GM10248 (cell line): ENCODE results near the gene LAD1.

Experiments
- CTCF ChIA-PET: fragments of 300-600 bp; sonication (Branson Sonifier 250); formaldehyde crosslinking; extraction: SDS; loops from one replicate; lab custom pipeline; 2021; ENCODE audit warnings: antibody characterized with exemption; lab: Yijun Ruan, JAX
- POLR2A ChIA-PET: fragments of 350-650 bp; sonication (Branson Sonifier 250); formaldehyde crosslinking; extraction: SDS; loops from one replicate; lab custom pipeline; 2020; ENCODE audit warnings: antibody characterized with exemption; lab: Yijun Ruan, JAX
- DNase-seq: peaks from one replicate; pipeline ENCODE4 v3.0.0; 2012; ENCODE audit errors: extremely low spot score
- TF ChIP-seq, protein P1 (sequence below): IDR thresholded peaks from 2 replicates; pipeline ENCODE4 v1.5.1; 2012; ENCODE audit warnings: mild to moderate bottlenecking, low read depth; ENCODE audit errors: extremely low read depth, missing control alignments, control extremely low read depth

Gene LAD1

DNA sequence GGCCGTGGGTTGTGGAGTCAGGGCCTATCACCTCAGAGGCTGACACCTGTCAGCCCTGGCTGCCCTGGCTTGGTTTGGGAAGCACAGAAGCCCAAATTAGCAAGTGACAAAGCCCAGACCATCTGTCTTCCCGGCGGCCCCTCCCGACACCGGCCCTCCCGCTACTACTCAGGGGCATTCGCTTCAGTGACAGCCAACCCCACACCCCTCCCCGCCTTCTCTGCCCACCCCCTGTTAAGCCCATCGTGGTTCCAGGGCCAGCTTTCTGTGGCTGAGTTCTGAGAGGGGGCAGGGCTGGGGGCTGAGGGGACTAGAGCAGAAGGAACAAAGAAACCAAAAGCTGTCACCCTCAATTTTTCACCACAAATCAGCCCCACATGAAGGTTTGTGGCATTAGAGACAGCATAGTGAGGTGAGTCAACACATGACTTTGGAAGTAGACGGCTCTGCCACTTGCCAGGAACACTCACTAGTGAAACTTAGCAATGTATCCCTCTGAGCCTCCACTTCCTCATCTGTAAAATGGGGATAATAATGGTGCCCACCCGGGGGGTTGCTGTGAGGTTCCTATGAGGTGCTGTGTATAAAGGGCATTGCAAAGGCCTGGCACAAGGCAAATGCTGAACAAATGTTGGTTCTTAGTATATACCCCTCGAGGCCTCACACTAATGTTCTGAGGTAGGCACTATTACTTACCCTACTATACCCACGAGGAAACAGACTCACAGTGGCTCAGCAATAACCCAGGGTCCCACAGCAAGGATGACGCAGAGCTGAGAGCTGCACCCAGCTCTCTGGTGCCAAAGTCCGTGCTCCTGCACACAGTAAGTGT lies 27.6 kb upstream of the LAD1 start:
- DNase-seq = no peak
- ChIA-PET CTCF (interaction anchor here (1.0 to 1.5 kb wide), 4 partner anchors 9 to 41 kb away, joined by 3 to 7 read pairs (median 4); no protein-coding TSS in a partner anchor), POLR2A (no interaction called here)
- TF ChIP-seq, protein P1, sequence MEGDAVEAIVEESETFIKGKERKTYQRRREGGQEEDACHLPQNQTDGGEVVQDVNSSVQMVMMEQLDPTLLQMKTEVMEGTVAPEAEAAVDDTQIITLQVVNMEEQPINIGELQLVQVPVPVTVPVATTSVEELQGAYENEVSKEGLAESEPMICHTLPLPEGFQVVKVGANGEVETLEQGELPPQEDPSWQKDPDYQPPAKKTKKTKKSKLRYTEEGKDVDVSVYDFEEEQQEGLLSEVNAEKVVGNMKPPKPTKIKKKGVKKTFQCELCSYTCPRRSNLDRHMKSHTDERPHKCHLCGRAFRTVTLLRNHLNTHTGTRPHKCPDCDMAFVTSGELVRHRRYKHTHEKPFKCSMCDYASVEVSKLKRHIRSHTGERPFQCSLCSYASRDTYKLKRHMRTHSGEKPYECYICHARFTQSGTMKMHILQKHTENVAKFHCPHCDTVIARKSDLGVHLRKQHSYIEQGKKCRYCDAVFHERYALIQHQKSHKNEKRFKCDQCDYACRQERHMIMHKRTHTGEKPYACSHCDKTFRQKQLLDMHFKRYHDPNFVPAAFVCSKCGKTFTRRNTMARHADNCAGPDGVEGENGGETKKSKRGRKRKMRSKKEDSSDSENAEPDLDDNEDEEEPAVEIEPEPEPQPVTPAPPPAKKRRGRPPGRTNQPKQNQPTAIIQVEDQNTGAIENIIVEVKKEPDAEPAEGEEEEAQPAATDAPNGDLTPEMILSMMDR = no peak

DNA sequence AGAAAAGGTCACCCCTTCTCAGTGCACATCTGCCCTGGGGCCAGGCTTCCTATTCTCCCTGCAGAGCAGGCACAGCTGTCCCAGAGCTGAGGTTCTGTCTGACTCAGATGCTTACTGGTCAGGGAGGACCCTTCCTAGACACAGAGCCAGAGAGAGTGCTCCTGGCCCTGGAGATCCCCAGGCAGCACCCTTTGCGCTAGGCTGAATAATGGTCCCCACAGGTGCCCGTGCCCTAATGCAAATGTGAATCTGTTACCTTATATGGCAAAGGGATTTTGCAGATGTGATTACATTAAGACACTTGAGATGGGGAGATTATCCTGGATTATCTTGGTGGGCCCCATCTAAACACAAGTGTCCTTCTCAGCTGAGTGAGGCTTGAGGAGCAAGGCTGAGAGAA lies 25.0 kb upstream of the LAD1 start:
- DNase-seq = no peak
- ChIA-PET POLR2A (no interaction called here), CTCF (interaction anchor here (1.4 to 4.2 kb wide), 2 partner anchors 12 to 17 kb away, joined by 3 to 22 read pairs; no protein-coding TSS in a partner anchor)
- TF ChIP-seq, protein P1 = no peak

- TF ChIP-seq, protein P1 = no peak
- no peak for DNase-seq
- ChIA-PET POLR2A (no interaction called here), CTCF (interaction anchor here (1.2 to 4.2 kb wide), 2 partner anchors 12 to 24 kb away, joined by 3 to 22 read pairs; no protein-coding TSS in a partner anchor)
These were observed 24.5 kb upstream of the LAD1 start for GRCh38 chr1:201423655-201424054.

- ChIA-PET CTCF (interaction anchor here (1.0 to 4.2 kb wide), 3 partner anchors 13 to 98 kb away, joined by 3 to 22 read pairs (median 3); no protein-coding TSS in a partner anchor), POLR2A (no interaction called here)
- DNase-seq = no peak
- TF ChIP-seq, protein P1 = no peak
These were observed 23.4 kb upstream of the LAD1 start for GRCh38 chr1:201422436-201423030.

DNA sequence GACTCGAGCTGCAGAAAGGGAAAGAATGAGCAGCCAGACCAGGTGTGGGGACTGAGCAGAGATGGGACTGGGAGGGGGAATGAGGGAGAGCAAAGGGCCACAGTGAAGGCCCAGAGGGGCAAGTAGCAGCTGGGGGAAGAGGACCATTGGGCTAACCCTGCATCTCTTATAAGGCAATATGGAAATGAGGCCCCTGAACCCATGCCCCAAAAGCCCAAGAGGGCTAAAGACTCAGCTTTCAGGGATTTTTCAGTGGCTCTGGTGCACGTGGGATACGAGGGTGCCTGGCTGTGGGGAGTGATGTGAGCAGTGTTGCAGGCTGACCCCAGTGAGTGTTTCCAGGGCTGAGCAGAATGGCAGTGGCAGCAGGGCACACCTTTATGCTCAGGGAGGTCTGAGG lies 22.9 kb upstream of the LAD1 start:
- TF ChIP-seq, protein P1 = no peak
- POLR2A ChIA-PET = no interaction called here
- no peak for DNase-seq
- CTCF ChIA-PET = interaction anchor here (1.0 to 4.2 kb wide), 4 partner anchors 14 to 99 kb away, joined by 3 to 22 read pairs (median 4); no protein-coding TSS in a partner anchor

DNA sequence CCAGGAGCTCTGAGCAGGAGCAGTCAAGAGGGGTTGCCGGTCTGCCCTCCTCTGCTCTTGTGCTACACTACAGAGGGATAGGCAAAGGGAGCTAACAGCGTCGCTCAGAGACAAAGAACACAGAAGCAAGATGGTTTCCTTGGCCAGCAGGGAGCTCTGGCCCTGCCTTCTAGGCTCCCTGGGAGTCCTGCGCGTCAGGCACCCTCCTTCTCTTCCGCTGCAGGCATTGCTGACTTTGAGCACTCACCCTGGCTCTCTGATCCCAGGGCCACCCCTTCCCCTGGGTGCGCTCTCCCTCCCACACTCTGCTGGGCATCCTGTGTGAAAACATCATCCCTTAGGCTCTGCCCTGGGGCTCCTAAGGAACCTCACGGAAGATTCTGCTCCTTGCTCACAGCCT lies 21.9 kb upstream of the LAD1 start:
- DNase-seq = no peak
- TF ChIP-seq, protein P1 = no peak
- ChIA-PET CTCF (interaction anchor here (1.0 to 2.7 kb wide), 4 partner anchors 12 to 27 kb away, joined by 3 to 13 read pairs (median 4); no protein-coding TSS in a partner anchor), POLR2A (no interaction called here)
